ENCODE data around the gene EPHB1.
"Not testable (repeated sequence)": the region's sequence is repeated elsewhere in the genome, so short reads cannot be mapped to it uniquely, and the experiment has no call there.

The EPHB1 gene

DNA sequence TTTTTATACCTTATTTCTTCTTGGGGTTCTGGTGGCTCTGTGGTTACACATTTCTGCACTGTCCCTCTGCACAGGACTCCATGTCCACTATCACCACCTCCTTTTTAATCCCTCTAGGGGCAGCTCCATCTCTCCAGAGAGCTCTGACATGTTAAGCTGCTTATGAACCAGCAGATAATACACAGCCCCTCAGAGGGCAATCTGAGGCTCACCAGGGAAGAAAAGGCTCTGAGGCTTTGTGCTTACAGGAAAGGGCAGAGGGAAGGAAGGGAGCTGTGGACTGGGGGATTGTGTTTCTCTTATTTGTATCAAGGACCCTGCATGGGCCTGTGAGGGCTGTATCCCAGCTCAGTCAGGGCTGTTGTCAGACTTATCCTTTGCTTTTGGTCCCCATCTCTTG, 164.5 kb downstream of the EPHB1 start:
- DNase-seq, result no peak

DNA sequence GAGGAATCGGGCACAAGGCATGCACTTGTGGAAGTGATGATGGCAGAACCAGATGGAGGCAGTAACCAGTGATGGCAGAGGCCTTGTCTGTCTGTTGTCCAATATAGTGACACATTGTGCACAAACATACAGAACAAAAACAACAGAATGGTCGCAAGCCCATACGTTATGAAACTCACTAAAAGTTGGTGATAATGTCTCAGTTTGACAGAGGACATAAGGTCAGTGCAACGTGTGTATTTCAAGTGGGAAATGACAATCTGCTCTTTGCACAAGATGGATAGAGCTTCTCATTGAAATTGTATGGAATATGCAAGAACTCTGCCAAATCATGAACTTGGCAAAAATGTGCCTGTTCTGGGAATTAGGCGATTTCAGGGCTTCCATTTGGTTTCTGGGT, 169.2 kb downstream of the EPHB1 start:
- no peak for DNase-seq

DNA sequence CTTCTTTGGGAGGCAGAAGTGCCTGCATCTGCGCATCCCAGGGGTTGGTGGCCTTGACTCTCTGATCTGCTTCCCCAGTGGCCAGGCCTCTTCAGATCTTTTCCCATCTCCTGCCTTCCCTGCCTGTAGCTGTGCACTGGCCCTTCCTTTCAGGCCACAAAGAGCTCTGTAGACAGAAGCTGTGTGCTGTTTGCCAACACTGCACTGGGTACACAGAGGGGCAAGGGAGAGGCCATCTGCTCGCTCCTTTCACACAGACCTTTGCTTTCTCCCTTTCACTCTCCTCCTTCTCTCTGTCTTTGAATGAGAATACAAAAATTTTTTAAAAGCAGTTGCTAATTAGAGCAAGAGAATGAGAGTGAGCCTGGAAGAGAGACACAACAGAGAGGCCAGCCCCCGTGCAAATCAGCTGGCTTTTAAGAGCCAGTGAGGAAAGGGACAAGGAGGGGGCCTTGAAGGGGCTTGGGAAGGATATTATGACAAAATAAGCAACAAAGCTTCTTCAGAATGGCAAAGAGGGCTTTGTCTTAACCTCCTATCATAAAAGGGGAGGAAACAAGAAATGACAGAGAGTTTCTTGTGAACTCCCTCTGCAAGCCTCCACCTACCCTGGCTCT, 170.9 kb downstream of the EPHB1 start:
- no peak for DNase-seq

DNA sequence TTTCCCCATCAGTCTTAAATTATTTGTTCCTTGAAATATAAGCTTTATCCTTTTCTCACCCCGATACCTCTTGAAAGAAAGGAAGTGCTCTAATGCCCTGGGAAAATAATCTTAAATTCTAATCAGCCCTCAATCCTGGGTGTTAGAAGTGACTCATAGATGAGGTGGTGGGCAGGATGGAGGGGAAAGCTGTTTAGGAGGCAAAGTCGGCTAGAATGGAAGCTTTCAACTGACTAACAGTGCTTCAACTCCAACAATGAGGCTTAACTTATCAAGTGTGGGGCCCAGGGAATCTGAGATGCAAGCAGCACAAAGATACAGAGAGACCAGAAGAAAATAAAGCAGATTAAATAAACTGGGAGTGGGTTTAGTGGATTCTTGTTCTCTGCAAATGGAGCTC, 175.8 kb downstream of the EPHB1 start:
- no peak for DNase-seq

DNA sequence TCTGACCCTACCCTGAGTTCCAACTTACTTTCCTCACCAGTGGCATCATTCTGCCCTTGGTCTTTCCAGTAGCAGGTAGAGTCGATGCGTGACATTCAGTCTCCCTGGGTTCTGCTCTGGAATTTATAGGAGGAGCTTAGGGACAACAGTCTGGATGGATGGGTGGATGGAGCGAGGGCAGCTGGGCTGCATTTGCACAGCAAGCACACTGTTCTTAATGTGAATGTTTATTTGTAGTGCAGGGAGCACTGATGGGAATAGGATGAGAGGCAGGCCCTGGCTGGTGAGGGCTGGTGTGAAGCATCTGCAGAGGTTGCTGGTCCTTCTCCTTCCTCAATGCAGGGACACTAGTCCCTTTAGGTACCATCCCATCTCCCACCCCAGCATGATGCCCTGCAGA, 176.2 kb downstream of the EPHB1 start:
- no peak for DNase-seq

DNA sequence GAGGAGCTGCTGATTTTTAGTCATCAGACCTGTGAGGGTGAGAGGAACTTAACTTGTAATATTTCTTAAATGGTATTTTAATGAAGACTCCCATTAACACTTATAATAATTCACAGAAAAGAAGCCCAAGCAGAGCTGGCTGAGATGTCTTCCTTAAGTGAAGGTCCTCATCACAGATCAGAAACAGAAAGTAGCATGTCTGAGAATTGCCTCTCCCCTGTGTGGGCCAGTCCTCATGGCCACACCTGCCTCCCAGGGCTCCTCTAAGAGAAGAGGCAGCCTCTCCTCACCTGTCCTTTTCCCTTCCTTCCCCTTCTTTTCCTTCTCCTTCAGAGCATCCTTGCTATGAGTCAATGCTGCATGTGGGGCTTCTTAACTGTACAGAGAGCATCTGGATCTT, 176.8 kb downstream of the EPHB1 start:
- DNase-seq, result not testable (repeated sequence)

DNA sequence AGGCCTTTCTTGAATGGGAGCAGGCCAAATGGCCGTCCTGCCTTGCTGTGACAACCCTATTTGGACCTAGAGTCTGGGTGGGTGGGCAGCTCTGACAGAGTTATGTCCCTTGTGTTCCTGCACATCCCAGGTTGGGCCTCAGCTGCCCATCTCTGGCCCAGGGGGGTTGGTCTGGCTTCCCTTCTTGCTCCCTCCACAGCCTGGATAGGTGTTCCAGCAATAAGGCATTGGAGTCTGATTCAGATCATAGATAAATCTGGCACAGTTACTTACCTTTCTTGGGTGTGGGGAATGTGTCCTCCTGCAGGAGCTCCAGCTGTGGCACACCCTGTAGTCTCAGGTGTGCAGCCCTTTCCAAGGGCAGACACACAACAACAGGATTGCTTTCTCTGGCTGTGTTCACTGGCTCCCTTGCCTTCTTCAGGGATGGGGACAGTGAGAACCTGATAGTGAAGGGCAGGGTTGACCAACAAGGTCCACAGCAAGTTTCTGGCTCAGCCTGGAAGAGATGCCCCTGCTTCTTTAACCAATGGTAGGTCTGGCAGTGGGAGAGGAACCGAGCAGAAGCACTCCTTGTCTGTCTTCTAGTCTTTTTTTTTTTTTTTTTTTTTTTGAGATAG, 177.9 kb downstream of the EPHB1 start:
- DNase-seq, result no peak

DNA sequence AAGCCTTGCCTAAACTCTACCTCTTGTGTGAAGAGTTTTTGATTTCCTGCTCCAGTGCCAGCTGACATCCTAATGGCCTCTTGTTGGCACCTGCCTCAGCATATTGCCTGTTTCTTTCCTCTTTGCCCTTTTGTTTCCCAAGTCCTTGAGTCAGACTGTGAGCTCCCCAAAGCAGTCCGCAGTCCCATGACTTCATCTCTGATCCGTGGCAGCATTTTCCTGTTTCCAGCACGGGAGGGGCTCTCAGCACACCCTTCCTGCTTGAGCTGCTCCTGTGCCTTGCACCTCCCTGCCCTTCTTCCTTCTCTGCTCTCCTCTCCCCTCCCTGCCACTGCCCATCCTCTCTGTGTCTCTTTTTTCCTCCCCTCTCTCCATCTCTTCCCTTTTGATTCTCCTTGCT, 179.6 kb downstream of the EPHB1 start:
- DNase-seq, result no peak

DNA sequence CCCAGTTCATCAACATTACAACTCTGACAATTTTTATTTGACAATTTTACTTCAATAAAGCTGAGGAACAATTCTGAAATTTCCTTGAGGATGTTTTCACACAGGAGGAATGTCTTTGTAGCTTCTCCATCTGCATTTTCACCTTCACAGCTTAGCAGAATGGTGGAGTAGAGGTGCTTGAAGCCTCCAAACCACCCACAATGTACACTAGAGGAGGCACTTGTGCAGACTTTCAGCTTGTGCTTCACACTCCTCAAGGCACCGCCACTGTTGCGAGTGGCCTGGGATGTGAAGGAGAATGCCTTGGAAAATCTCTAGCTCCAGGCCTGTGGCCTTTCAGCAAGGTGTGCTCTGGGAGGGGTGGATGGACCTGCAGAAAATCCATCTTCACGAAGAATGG, 181.9 kb downstream of the EPHB1 start:
- no peak for DNase-seq

DNA sequence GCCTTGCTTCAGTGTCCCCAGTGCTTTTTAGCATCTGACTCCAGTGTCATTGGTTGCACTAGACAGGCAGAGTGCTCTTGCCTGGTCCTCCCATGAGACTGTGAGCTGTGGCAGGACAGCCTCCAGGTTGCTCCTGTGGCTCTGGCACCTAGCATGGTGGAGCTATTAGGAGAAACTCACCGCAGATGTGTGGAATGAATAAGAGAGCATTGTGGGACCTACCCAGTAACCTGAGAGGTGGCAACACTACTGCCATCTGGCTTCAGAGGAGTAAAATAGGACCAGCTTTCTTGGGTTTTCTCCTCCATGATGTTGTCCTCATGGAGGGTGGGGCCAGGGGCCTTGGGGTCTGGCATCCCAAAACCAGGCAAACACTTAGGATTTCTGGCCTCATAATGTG, 183.6 kb downstream of the EPHB1 start:
- DNase-seq, result no peak

DNA sequence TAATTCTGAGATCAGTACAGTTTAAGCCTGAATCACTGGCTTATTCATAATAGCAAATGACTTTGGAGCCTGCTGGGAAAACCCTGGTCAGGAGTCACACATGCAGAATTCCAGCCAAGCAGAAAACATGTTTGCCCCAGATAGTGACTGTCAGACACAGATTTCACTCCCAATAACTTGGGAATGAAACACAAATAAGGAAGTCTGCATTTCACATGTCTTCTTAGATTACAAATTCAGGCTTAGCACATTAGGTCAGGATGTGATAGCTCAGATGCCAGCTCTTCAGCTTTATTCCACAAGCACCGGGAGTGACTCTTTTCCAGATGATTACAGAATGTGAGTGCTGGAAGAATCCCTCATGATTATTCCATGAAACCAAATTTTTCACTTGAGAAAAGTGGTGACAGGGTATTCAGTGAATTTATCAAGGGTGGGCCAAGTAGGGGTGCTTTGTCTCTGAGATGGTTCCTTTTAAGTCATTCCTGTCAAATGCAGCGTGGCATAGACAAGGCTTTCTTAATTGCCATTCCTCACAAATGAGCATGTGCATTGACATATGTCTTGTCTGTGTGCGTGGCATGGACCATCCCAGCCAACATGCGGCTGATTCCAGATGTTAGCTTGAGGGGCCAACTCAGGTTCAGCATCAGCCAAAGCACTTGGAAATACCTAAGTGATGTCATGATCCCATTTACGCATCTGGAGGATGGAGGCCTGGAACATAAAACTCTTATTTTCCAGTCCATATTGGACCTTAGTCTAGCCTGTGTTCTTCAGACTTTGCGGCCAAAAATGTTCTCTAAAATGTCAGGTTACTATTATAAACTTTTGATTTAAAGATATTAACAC, 191.0 kb downstream of the EPHB1 start:
- DNase-seq, result no peak

DNA sequence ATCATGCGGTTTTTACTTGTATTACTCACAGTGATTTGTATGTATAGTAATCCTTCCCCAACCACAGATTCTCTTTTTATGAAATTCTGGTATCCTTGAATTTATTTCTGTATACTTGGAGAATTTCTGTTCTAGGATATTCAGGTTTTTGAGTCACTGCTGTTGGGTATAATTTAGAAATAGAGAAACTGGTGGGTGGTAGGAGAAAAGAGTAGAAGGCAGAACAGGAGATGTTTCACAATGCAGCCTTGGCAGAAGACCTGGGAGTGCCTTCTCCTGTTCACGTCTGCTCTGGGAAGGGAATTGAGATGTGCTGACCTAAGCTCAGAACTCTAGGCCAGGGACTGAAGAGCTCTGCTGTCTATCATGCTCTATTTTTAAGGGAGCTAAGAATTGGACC, 193.6 kb downstream of the EPHB1 start:
- DNase-seq, result no peak

DNA sequence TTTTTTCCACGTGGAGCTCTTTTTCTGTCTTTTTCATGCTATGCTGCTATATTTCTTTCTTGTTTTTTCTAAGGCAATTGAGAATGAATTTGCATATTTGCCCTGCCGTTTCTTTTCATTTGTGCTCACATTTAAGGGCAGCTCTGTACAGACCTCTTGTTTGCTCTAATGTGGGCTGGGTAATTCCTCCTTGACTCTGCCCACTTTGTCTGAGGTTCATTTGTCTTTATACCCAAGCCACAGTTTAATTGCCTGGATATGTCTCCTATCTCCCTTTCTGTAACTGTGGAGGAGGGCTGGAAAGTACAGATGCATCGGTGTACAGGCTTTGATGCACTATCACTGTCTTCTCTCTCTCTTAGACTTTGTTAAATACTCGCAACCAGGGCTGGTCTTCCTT, 195.9 kb downstream of the EPHB1 start:
- no peak for DNase-seq

DNA sequence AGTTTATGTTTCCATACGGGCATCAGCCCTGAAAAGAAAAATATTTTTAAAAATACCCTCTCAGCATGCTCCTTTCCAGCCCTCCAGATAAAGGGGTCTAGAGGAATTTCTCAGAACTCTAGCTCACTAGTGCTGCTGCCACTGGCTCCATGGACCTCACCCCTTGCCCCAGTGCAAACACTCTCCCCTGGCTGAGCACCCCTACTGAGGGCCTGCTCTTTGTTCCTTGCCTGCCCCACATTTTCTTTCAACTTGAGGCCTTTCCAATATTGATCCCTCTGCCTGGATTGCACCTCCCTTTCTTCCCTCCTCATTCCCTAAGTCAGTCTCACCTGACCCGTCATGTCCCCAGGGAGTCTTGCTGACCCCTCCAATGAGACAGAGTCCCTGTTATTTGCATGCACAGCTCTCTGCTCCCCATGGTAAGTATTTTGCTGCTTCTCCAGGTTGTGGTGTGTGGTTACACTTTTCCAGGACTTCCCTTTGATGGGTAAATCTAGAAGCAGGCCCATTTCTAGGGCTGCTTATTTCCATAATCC, 196.5 kb downstream of the EPHB1 start:
- no peak for DNase-seq

DNA sequence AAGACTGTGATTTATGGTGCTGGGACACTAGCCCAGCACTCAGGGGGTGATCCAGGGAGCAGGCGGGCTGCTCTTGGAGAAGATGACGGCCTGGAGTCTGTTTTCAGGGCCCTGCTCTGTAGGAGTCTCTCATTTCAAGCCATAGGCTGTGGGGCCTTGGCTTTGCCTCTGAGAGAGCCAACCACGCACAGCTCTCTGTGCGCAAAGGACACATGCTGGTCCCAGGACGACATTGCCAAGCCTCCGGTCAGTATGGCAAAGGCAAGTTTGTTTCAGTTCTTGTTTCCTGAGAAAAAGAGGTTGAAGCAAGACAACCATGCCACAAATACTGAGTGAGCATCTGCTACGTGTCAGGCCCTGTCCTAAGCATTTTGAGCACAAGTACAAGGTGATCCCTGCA, 197.1 kb downstream of the EPHB1 start:
- no peak for DNase-seq

DNA sequence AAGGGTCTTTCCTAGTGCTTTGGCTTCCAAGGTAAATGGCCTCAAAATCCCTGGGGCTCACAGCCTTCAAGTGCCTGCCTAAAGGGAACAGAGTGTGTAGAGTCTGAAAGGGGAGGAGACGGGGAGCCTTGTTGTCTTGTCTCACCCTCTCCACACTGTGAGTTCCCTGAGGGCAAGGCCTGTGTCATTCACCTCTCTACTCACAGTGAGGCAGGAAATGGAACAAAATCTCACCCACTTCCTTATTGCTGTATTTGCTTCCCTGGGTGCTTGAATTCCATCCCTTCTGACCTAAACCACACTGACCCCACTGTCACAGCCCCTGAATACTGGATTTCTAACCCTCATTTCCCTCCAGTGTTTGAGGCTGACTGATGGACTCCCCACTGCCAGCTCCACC, 197.5 kb downstream of the EPHB1 start:
- no peak for DNase-seq

DNA sequence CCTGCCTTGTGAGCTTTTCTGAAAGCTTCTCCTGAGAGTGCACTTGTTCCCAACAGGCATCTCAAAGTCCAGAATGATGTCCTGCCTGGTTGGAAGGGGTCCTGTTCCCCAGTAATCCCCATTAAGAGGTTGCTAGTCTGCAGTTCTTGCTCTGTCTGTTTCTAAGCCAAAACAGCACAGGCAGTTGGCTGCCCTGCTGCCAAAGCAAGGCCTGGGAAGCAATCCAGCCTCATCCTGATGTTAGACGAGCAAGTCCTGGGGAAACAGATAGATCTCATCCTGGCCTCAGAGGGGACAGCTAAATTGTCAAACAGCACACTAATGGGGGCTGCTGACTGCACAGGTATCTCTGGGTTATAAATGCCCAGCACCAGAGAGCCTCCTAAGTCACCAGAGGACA, 198.0 kb downstream of the EPHB1 start:
- no peak for DNase-seq

DNA sequence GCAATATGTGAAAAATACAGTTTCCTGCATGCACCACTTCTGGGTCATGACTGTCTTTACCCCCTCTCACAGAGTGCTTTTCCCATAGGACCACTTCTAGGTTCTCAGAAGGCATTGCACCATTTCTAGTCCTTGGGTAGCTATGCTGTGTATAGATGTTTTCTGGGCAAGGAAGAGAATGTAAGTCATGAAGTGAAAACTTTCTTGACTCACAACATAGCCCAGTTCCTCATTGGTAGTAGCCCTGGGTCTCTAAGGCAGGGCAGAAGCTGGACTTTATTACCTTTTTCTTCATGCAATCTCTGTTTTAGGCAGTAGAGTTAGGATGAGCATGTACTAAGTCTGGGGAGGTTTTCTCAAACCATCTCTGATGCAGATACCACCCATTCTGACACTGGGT, 203.1 kb downstream of the EPHB1 start:
- DNase-seq, result no peak

DNA sequence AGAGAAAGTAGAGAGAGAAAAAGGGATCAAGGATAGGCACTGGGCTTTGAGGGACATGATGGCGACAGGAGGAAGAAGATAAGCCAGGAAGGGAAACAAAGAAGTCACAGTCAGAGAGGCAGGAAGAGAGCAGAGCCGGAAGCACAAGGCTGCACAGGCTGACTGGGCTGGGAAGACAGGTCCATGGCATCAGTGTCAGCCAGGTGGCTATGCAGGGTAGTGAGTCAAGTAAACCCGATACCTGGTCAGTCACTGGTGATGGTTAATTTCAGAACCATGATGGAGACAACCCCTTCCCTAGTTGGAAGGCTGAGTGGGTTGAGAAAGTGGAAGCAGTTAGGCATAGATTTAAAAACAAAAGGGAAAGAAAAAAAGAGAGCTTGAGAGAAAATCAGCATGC, 203.8 kb downstream of the EPHB1 start:
- DNase-seq, result no peak

DNA sequence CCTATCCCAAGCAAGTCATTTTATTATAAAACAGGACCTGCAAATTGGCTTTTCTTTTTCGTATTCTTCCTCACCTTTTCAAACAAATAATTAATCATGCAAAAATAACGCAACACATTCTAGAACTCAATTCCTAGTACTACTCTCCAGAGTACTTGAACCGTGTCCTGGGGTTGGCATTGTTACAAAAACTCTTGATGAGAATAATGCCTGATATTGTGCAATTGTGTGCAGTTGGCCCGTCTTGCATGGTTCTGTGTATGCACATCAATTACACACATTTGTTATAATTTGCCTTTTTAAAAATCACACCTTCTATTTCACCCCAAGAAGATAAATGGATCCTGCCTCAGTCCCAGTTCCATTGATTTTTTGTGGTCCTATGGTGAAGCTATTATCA, 205.4 kb downstream of the EPHB1 start:
- DNase-seq, result no peak

DNA sequence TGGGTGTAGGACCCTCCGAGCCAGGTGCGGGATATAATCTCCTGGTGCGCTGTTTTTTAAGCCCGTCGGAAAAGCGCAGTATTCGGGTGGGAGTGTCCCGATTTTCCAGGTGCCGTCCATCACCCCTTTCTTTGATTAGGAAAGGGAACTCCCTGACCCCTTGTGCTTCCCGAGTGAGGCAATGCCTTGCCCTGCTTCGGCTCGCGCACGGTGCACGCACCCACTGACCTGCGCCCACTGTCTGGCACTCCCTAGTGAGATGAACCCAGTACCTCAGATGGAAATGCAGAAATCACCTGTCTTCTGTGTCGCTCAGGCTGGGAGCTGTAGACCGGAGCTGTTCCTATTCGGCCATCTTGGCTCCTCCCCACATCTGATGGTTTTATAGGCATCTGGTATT, 210.6 kb downstream of the EPHB1 start:
- not testable (repeated sequence) for DNase-seq

DNA sequence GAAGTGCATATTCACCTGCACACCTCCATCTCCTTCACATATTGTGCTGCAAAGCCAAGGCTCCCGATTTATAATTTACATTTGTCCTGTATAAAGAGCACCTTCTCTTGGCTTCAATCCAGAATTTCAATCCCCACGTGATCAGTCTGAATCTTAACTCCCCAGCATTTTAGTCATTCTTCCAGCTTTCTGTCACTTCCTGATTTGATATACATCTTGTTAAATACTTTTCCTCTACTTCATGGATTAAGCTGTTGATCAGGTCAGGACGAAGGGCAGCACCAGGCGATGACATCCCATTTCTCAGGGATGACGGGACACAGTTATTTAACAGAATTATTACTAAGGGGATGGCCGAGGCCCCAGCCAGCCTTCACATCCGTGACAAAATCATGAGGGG, 212.5 kb downstream of the EPHB1 start:
- no peak for DNase-seq

DNA sequence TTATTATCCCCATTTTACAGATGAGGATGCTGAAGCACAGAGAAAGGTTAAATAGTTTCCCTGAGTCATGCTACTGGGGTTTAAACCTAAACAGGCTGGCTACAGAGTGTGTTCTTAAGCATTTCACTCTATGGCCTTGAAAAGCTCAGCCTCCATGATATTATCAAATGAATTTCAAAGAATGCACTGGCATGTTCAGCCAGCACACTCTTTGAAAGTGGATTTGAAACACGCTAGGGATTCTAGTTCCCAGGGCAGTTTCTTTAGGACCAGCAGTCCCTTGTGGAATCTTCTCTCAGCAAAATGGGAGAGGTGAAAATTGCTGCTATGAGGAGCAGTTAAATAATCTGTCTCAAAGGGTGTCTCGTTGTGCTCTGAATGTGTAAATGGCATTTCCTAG, 213.3 kb downstream of the EPHB1 start:
- no peak for DNase-seq

DNA sequence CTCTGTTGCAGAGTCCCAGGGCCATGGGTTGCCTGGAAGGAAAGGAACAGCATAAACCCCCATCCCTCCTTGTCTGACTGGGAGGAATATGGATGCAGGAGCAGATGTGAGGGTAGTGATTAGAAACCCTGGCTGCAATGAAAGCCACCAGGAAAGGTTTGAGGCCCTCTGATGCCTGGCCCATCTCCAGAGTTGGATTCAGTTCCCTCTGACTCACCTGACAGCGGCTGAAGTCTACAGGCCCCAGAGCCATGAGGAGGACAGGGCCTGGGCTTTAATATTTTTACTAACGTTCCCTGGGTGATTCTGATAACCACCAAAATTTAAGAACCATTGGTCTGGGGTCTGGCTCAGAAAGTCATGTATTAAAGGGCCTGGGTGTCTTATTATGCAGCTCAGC, 214.0 kb downstream of the EPHB1 start:
- no peak for DNase-seq

All from effector CD4-positive, alpha-beta T cell (primary cell).